Stimulated activated CD8-positive, alpha-beta memory T cell treated with anti-CD3 and anti-CD28 coated beads, Interleukin-7, amount 100 ng/mL, for 4 hours (primary cell): ENCODE data around the gene COPE.

Source experiments
- DNase-seq, 2 donors: peaks; one replicate each; pipeline ENCODE4 v3.0.0-alpha.2; 2020; ENCODE audit warnings: low read depth in 2 of 2

Gene COPE

GRCh38 chr19:18867751-18868150 lies 51.4 kb downstream of the COPE start:
- no peak for DNase-seq

GRCh38 chr19:18867199-18867598 lies 52.0 kb downstream of the COPE start:
- DNase-seq, result no peak

- DNase-seq, result no peak
These were observed 52.4 kb downstream of the COPE start for GRCh38 chr19:18866800-18867123.

GRCh38 chr19:18865973-18866799 lies 53.0 kb downstream of the COPE start:
- peak in 1 of 2 donors; percentile 20 for DNase-seq

- DNase-seq, result no peak
These were observed 53.8 kb downstream of the COPE start for GRCh38 chr19:18865106-18865972.

- no peak for DNase-seq
These were observed 55.3 kb downstream of the COPE start for GRCh38 chr19:18863843-18864362.

- DNase-seq, result no peak
These were observed 56.0 kb downstream of the COPE start for GRCh38 chr19:18862976-18863842.

GRCh38 chr19:18861917-18862316 lies 57.3 kb downstream of the COPE start:
- DNase-seq, result no peak

GRCh38 chr19:18861235-18861634 lies 58.0 kb downstream of the COPE start:
- DNase-seq, result no peak

- no peak for DNase-seq
These were observed 58.5 kb downstream of the COPE start for GRCh38 chr19:18860725-18861124.

GRCh38 chr19:18860302-18860700 lies 58.9 kb downstream of the COPE start:
- DNase-seq, result no peak

GRCh38 chr19:18859676-18860301 lies 59.4 kb downstream of the COPE start:
- no peak for DNase-seq

GRCh38 chr19:18858906-18859646 lies 60.1 kb downstream of the COPE start:
- DNase-seq, result no peak

GRCh38 chr19:18857223-18857622 lies 62.0 kb downstream of the COPE start:
- DNase-seq, result no peak

- DNase-seq, result no peak
These were observed 62.6 kb downstream of the COPE start for GRCh38 chr19:18856385-18857126.

- no peak for DNase-seq
These were observed 63.4 kb downstream of the COPE start for GRCh38 chr19:18855647-18856384.

GRCh38 chr19:18854982-18855381 lies 64.2 kb downstream of the COPE start:
- no peak for DNase-seq

GRCh38 chr19:18853755-18854427 lies 65.3 kb downstream of the COPE start:
- no peak for DNase-seq

GRCh38 chr19:18852648-18853047 lies 66.5 kb downstream of the COPE start:
- DNase-seq, result no peak
